Neural cell (in vitro differentiated cells): ENCODE measurements around the gene KIRREL3. TPM values are rescaled to one million over a fixed set of nuclear protein-coding genes. Genes with fewer than 3 reads are reported as not detected.

Source experiments
- H2AFZ ChIP-seq: fragments of 200-600, 300-800 bp; sonication (generic), shearing (Covaris generic); 2 replicates; pipeline ENCODE4 v1.6.0; 2014; ENCODE audit warnings: low read depth, mild to moderate bottlenecking, antibody characterized with exemption, low read length, moderate library complexity
- H3F3A ChIP-seq: fragments of 200-600 bp; shearing (Covaris generic); 2 replicates; pipeline ENCODE4 v1.6.1; 2016; ENCODE audit warnings: mild to moderate bottlenecking, moderate library complexity, mixed read lengths, antibody characterized with exemption, low read length; ENCODE audit not compliant: insufficient read depth, poor library complexity, severe bottlenecking
- H3K27ac ChIP-seq: fragments of 200-600, 300-800 bp; sonication (generic), shearing (Covaris generic); 2 replicates; pipeline ENCODE4 v1.5.1; 2014; ENCODE audit warnings: mild to moderate bottlenecking, low read length, moderate library complexity
- H3K27me3 ChIP-seq: fragments of 300-800, 200-600 bp; sonication (generic), shearing (Covaris generic); 2 replicates; pipeline ENCODE4 v1.6.0; 2014; ENCODE audit warnings: mild to moderate bottlenecking, low read depth, low read length, moderate library complexity; ENCODE audit not compliant: insufficient read depth
- H3K36me3 ChIP-seq: fragments of 300-800, 200-600 bp; sonication (generic), shearing (Covaris generic); 2 replicates; pipeline ENCODE4 v1.5.1; 2014; ENCODE audit warnings: mild to moderate bottlenecking, antibody characterized with exemption, low read length, moderate library complexity; ENCODE audit not compliant: insufficient read depth
- H3K4me2 ChIP-seq: fragments of 300-800, 200-600 bp; sonication (generic), shearing (Covaris generic); 2 replicates; pipeline ENCODE4 v1.6.0; 2014; ENCODE audit warnings: mild to moderate bottlenecking, low read length
- H3K4me3 ChIP-seq: fragments of 300-800, 200-600 bp; sonication (generic), shearing (Covaris generic); 2 replicates; pipeline ENCODE4 v1.5.1; 2014; ENCODE audit warnings: mild to moderate bottlenecking, low read length, moderate library complexity
- H3K79me2 ChIP-seq: fragments of 200-600 bp; shearing (Covaris generic); replicated peaks from 2 replicates; pipeline ENCODE4 v1.6.0; 2014; ENCODE audit warnings: mild to moderate bottlenecking, low read length, moderate library complexity; ENCODE audit not compliant: insufficient read depth
- H3K9ac ChIP-seq: fragments of 300-800, 200-600 bp; sonication (generic), shearing (Covaris generic); 2 replicates; pipeline ENCODE4 v1.6.1; 2016; ENCODE audit warnings: mild to moderate bottlenecking, low read length, mixed read lengths
- H3K9me2 ChIP-seq: fragments of 200-600 bp; shearing (Covaris generic); 2 replicates; pipeline ENCODE4 v1.6.1; 2016; ENCODE audit warnings: mild to moderate bottlenecking, low read length, mixed read lengths; ENCODE audit not compliant: insufficient read depth
- H3K9me3 ChIP-seq: fragments of 200-600, 300-800 bp; sonication (generic), shearing (Covaris generic); 2 replicates; pipeline ENCODE4 v1.6.1; 2016; ENCODE audit warnings: mild to moderate bottlenecking, mixed run types, low read length, moderate library complexity, mixed read lengths
- H4K20me1 ChIP-seq: fragments of 200-600 bp; shearing (Covaris generic); 2 replicates; pipeline ENCODE4 v1.6.1; 2016; ENCODE audit warnings: mild to moderate bottlenecking, mixed run types; ENCODE audit not compliant: insufficient read depth
- EP300 ChIP-seq: fragments of 450-650 bp; conservative IDR thresholded peaks from 2 replicates; pipeline ENCODE4 v1.6.1; 2014; ENCODE audit warnings: antibody characterized with exemption, mild to moderate bottlenecking, moderate library complexity; ENCODE audit not compliant: poor library complexity, severe bottlenecking
- EZH2 ChIP-seq: fragments of 200-600, 300-800 bp; shearing (Covaris generic), sonication (generic); IDR thresholded peaks from 2 replicates; pipeline ENCODE4 v1.6.1; 2014; ENCODE audit warnings: antibody characterized with exemption, low read length, borderline replicate concordance, mild to moderate bottlenecking; ENCODE audit not compliant: insufficient read depth, poor library complexity, severe bottlenecking
- MXI1 ChIP-seq: fragments of 450-650 bp; conservative IDR thresholded peaks from 2 replicates; pipeline ENCODE4 v1.6.1; 2014; ENCODE audit warnings: antibody characterized with exemption, mild to moderate bottlenecking; ENCODE audit not compliant: poor library complexity, severe bottlenecking
- POLR2AphosphoS5 ChIP-seq: IDR thresholded peaks from 2 replicates; pipeline ENCODE4 v1.6.1; 2012
- RAD21 ChIP-seq: fragments of 450-650 bp; conservative IDR thresholded peaks from 2 replicates; pipeline ENCODE4 v1.6.1; 2014; ENCODE audit warnings: antibody characterized with exemption, mild to moderate bottlenecking, moderate library complexity
- SMC3 ChIP-seq: fragments of 450-650 bp; conservative IDR thresholded peaks from 2 replicates; pipeline ENCODE4 v1.6.1; 2014; ENCODE audit warnings: antibody characterized with exemption, mild to moderate bottlenecking, moderate library complexity; ENCODE audit not compliant: poor library complexity
- TAF1 ChIP-seq: IDR thresholded peaks from 2 replicates; pipeline ENCODE4 v1.6.1; 2012; ENCODE audit warnings: low read depth
- polyA plus RNA-seq: library from polyadenylated mRNA; depleted of rRNA; stranded (reverse); fragments of >200 nt; gene quantifications from 2 replicates; pipeline ENCODE4 v1.2.3, GENCODE V29; 2014
- TF ChIP-seq, protein P1 (sequence below): IDR thresholded peaks from 2 replicates; pipeline ENCODE4 v1.6.1; 2012; ENCODE audit warnings: borderline replicate concordance
- TF ChIP-seq, protein P2 (sequence below): fragments of 450-650 bp; IDR thresholded peaks from 2 replicates; pipeline ENCODE4 v1.5.1; 2014; ENCODE audit warnings: antibody characterized with exemption, mild to moderate bottlenecking, moderate library complexity; ENCODE audit not compliant: poor library complexity, severe bottlenecking

KIRREL3 gene
- polyA plus RNA-seq, 1 donor from 2014 or later, result 23.8 TPM

DNA sequence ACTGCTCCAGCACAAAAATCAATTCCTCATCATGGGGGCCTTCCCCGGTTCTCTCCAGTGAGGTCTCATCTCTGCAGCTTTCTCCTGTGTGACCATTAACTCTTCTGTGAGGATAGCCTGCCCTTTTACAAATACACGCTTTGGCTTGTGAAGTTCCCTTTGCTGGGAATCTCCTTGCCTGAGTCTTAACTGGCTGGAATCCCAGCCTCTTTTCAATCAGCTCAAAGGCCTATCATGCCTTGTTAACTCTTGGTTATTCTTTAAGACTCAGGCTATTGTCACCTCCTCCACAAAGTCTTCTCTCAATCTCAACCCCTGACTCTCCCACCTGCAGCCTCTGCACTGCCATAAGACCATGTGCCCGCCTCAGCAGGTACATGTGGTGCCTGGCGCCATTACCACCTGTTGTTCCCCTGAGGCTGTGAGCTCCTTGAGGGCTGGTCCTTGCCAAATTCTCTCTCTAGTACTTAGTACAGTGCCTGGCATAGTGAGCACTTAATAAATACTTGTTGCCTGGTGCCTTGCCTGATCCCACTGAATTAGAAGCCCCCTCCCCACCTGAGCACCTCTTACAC, 516.9 kb downstream of the KIRREL3 start:
- no peak for TF ChIP-seq EZH2
- TF ChIP-seq, protein P1, sequence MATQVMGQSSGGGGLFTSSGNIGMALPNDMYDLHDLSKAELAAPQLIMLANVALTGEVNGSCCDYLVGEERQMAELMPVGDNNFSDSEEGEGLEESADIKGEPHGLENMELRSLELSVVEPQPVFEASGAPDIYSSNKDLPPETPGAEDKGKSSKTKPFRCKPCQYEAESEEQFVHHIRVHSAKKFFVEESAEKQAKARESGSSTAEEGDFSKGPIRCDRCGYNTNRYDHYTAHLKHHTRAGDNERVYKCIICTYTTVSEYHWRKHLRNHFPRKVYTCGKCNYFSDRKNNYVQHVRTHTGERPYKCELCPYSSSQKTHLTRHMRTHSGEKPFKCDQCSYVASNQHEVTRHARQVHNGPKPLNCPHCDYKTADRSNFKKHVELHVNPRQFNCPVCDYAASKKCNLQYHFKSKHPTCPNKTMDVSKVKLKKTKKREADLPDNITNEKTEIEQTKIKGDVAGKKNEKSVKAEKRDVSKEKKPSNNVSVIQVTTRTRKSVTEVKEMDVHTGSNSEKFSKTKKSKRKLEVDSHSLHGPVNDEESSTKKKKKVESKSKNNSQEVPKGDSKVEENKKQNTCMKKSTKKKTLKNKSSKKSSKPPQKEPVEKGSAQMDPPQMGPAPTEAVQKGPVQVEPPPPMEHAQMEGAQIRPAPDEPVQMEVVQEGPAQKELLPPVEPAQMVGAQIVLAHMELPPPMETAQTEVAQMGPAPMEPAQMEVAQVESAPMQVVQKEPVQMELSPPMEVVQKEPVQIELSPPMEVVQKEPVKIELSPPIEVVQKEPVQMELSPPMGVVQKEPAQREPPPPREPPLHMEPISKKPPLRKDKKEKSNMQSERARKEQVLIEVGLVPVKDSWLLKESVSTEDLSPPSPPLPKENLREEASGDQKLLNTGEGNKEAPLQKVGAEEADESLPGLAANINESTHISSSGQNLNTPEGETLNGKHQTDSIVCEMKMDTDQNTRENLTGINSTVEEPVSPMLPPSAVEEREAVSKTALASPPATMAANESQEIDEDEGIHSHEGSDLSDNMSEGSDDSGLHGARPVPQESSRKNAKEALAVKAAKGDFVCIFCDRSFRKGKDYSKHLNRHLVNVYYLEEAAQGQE, result no peak
- TF ChIP-seq SMC3, result no peak
- no peak for TF ChIP-seq POLR2AphosphoS5
- TF ChIP-seq, protein P2, sequence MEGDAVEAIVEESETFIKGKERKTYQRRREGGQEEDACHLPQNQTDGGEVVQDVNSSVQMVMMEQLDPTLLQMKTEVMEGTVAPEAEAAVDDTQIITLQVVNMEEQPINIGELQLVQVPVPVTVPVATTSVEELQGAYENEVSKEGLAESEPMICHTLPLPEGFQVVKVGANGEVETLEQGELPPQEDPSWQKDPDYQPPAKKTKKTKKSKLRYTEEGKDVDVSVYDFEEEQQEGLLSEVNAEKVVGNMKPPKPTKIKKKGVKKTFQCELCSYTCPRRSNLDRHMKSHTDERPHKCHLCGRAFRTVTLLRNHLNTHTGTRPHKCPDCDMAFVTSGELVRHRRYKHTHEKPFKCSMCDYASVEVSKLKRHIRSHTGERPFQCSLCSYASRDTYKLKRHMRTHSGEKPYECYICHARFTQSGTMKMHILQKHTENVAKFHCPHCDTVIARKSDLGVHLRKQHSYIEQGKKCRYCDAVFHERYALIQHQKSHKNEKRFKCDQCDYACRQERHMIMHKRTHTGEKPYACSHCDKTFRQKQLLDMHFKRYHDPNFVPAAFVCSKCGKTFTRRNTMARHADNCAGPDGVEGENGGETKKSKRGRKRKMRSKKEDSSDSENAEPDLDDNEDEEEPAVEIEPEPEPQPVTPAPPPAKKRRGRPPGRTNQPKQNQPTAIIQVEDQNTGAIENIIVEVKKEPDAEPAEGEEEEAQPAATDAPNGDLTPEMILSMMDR, result no peak
- TF ChIP-seq TAF1, result no peak
- TF ChIP-seq MXI1, result no peak
- TF ChIP-seq RAD21, result no peak
- no peaks in the 10 kb centered on the region for H3K27me3 ChIP-seq
- no peaks in the 10 kb centered on the region for H3F3A ChIP-seq
- no peaks in the 10 kb centered on the region for H3K36me3 ChIP-seq
- H3K27ac ChIP-seq, result no peak overlapping the region
- no peak overlapping the region for H3K9ac ChIP-seq
- no peaks in the 10 kb centered on the region for H3K9me3 ChIP-seq
- no peaks in the 10 kb centered on the region for H3K79me2 ChIP-seq
- no peak overlapping the region for H3K4me3 ChIP-seq
- H4K20me1 ChIP-seq, result no peaks in the 10 kb centered on the region
- no peak overlapping the region for H2AFZ ChIP-seq
- H3K4me2 ChIP-seq, result no peak overlapping the region
- H3K9me2 ChIP-seq, result no peaks in the 10 kb centered on the region

DNA sequence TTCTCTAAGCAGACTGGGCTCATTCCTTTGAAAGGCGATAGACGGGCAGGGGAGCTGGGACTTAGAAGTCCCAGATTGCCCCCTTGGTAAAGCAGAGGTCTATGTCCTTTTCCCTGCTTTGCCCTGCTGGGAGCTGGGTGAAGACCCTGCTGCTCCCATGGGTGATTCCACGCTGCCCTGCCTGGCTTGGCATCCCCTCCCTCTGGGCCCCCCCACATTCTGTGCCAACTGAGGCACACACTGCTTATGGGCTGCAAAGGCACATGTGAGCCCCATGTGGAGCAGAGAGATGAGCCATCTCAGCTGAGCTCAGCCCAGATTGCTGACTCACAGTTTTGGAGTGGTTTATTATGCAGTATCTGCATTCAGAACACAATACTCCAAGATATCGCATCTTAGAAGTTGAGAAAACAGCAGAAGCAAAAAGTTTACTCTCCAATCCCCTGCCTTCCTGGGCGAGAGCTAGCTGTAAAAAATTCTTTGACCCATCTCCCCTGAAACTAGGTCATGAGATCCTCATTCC, 517.9 kb downstream of the KIRREL3 start:
- H2AFZ ChIP-seq, result no peak overlapping the region
- no peaks in the 10 kb centered on the region for H3K9me3 ChIP-seq
- no peaks in the 10 kb centered on the region for H3K27me3 ChIP-seq
- TF ChIP-seq TAF1 (no peak), MXI1 (no peak), EZH2 (no peak), EP300 (no peak), POLR2AphosphoS5 (no peak), RAD21 (no peak)
- TF ChIP-seq, protein P2, result no peak
- TF ChIP-seq, protein P1, result no peak
- H3K4me2 ChIP-seq, result no peak overlapping the region
- no peaks in the 10 kb centered on the region for H4K20me1 ChIP-seq
- H3F3A ChIP-seq, result no peaks in the 10 kb centered on the region
- no peaks in the 10 kb centered on the region for H3K9me2 ChIP-seq
- no peak overlapping the region for H3K27ac ChIP-seq
- H3K9ac ChIP-seq, result no peak overlapping the region
- no peak overlapping the region for H3K4me3 ChIP-seq
- no peaks in the 10 kb centered on the region for H3K79me2 ChIP-seq
- no peaks in the 10 kb centered on the region for H3K36me3 ChIP-seq
